ENCODE results near the gene GLCCI1.
A peak's percentile ranks its signal among the peaks of the same experiment; 100 is the strongest.
"Not testable (repeated sequence)": the region's sequence is repeated elsewhere in the genome, so short reads cannot be mapped to it uniquely, and the experiment has no call there.

The GLCCI1 gene

GRCh38 chr7:7992506-7992905 lies 23.9 kb downstream of the GLCCI1 start:
- no peak for DNase-seq

GRCh38 chr7:7995348-7995747 lies 26.8 kb downstream of the GLCCI1 start:
- not testable (repeated sequence) for DNase-seq

- DNase-seq = no peak
Observed at GRCh38 chr7:7996568-7996967, 28.0 kb downstream of the GLCCI1 start.

GRCh38 chr7:8000315-8000941 lies 31.8 kb downstream of the GLCCI1 start:
- DNase-seq = no peak

GRCh38 chr7:8003077-8003476 lies 34.5 kb downstream of the GLCCI1 start:
- no peak for DNase-seq

GRCh38 chr7:8005279-8005678 lies 36.7 kb downstream of the GLCCI1 start:
- DNase-seq = no peak

- DNase-seq = no peak
Observed at GRCh38 chr7:8014399-8014798, 45.8 kb downstream of the GLCCI1 start.

- peak; percentile 38 for DNase-seq
Observed at GRCh38 chr7:8015100-8015745, 46.6 kb downstream of the GLCCI1 start.

GRCh38 chr7:8015746-8016120 lies 47.1 kb downstream of the GLCCI1 start:
- DNase-seq = no peak

GRCh38 chr7:8017423-8017822 lies 48.8 kb downstream of the GLCCI1 start:
- DNase-seq = no peak

GRCh38 chr7:8018961-8019360 lies 50.4 kb downstream of the GLCCI1 start:
- no peak for DNase-seq

- no peak for DNase-seq
Observed at GRCh38 chr7:8022628-8023027, 54.0 kb downstream of the GLCCI1 start.

GRCh38 chr7:8035192-8035591 lies 66.6 kb downstream of the GLCCI1 start:
- DNase-seq = no peak

- DNase-seq = peak; percentile 53
Observed at GRCh38 chr7:8035647-8036518, 67.3 kb downstream of the GLCCI1 start.

GRCh38 chr7:8037151-8037550 lies 68.6 kb downstream of the GLCCI1 start:
- DNase-seq = no peak

- DNase-seq = peak; percentile 71
Observed at GRCh38 chr7:8040768-8041369, 72.3 kb downstream of the GLCCI1 start.

- no peak for DNase-seq
Observed at GRCh38 chr7:8042796-8043535, 74.4 kb downstream of the GLCCI1 start.

GRCh38 chr7:8044761-8045430 lies 76.3 kb downstream of the GLCCI1 start:
- DNase-seq = peak; percentile 67

GRCh38 chr7:8048067-8048466 lies 79.5 kb downstream of the GLCCI1 start:
- not testable (repeated sequence) for DNase-seq

- no peak for DNase-seq
Observed at GRCh38 chr7:8051373-8051772, 82.8 kb downstream of the GLCCI1 start.

- DNase-seq = no peak
Observed at GRCh38 chr7:8051998-8052397, 83.4 kb downstream of the GLCCI1 start.

GRCh38 chr7:8052824-8053223 lies 84.2 kb downstream of the GLCCI1 start:
- DNase-seq = no peak
